ENCODE measurements around the gene NREP.

- TF ChIP-seq CTCF (IDR thresholded peaks at IDR 0.05) (no peak), POLR2A (IDR thresholded peaks at IDR 0.05) (no peak)
Measured at GRCh38 chr5:111774525-111774924, 17.5 kb upstream of the NREP start.
